Mesenchymal stem cell (in vitro differentiated cells and primary cell): ENCODE results near the gene KCNK18.

ENCODE experiments used
- DNase-seq: peaks from one replicate; pipeline ENCODE4 v3.0.0-alpha.2; 2013
- H2AFZ ChIP-seq: one replicate; pipeline ENCODE4 v1.6.1; 2013; ENCODE audit warnings: low read depth, mild to moderate bottlenecking, control low read depth, inconsistent platforms, low read length, moderate library complexity
- H2AK5ac ChIP-seq: 2 replicates; pipeline ENCODE4 v1.6.1; 2013; ENCODE audit warnings: low read length, moderate library complexity, mild to moderate bottlenecking, inconsistent platforms; ENCODE audit not compliant: severe bottlenecking
- H2BK120ac ChIP-seq: one replicate; pipeline ENCODE4 v1.6.1; 2013; ENCODE audit warnings: low read depth, mild to moderate bottlenecking, inconsistent platforms, low read length, moderate library complexity
- H2BK12ac ChIP-seq, 2 experiments: one replicate each; pipeline ENCODE4 v1.6.1; 2013; ENCODE audit warnings: inconsistent platforms in 2 of 2, low read length in 2 of 2, mild to moderate bottlenecking in 2 of 2, moderate library complexity in 2 of 2, control low read depth in 1 of 2
- H2BK15ac ChIP-seq: one replicate; pipeline ENCODE4 v1.6.1; 2013; ENCODE audit warnings: mild to moderate bottlenecking, low read depth, inconsistent platforms; ENCODE audit not compliant: poor library complexity, severe bottlenecking
- H2BK5ac ChIP-seq: 2 replicates; pipeline ENCODE4 v1.6.1; 2013; ENCODE audit warnings: low read depth, mild to moderate bottlenecking, low read length, control low read depth, inconsistent platforms; ENCODE audit not compliant: poor library complexity, severe bottlenecking
- H3K14ac ChIP-seq, 2 experiments: one replicate each; pipeline ENCODE4 v1.6.1; 2013; ENCODE audit warnings: inconsistent platforms in 2 of 2, low read length in 2 of 2, control low read depth in 1 of 2, mild to moderate bottlenecking in 1 of 2, moderate library complexity in 1 of 2
- H3K18ac ChIP-seq, 2 experiments: one replicate each; pipeline ENCODE4 v1.6.1; 2013; ENCODE audit warnings: inconsistent platforms in 2 of 2, low read length in 2 of 2, control low read depth in 1 of 2, low read depth in 1 of 2, mild to moderate bottlenecking in 1 of 2
- H3K23ac ChIP-seq, 2 experiments: one replicate each; pipeline ENCODE4 v1.6.1; 2013; ENCODE audit warnings: inconsistent platforms in 2 of 2, low read length in 2 of 2, mild to moderate bottlenecking in 2 of 2, moderate library complexity in 2 of 2, control low read depth in 1 of 2
- H3K27ac ChIP-seq: 2 replicates; pipeline ENCODE4 v1.5.1; 2013; ENCODE audit warnings: mild to moderate bottlenecking, moderate library complexity, low read length, control low read depth, inconsistent platforms; ENCODE audit not compliant: poor library complexity, severe bottlenecking
- H3K27me3 ChIP-seq, 2 experiments: 2 replicates each; pipeline versions ENCODE4 v1.6.1 to v1.7.0; 2013; ENCODE audit warnings: low read length in 2 of 2, mild to moderate bottlenecking in 2 of 2, moderate library complexity in 2 of 2, control low read depth in 1 of 2, inconsistent platforms in 1 of 2; ENCODE audit not compliant: control insufficient read depth in 1 of 2, insufficient read depth in 1 of 2
- H3K36me3 ChIP-seq, 2 experiments: 2 replicates each; pipeline versions ENCODE4 v1.6.1 to v1.7.0; 2013; ENCODE audit warnings: low read length in 2 of 2, control low read depth in 1 of 2, inconsistent platforms in 1 of 2, low read depth in 1 of 2, mild to moderate bottlenecking in 1 of 2; ENCODE audit not compliant: insufficient read depth in 2 of 2, control insufficient read depth in 1 of 2
- H3K4ac ChIP-seq, 2 experiments: one replicate each; pipeline ENCODE4 v1.6.1; 2013; ENCODE audit warnings: inconsistent platforms in 2 of 2, low read length in 2 of 2, mild to moderate bottlenecking in 2 of 2, moderate library complexity in 2 of 2, control low read depth in 1 of 2, low read depth in 1 of 2
- H3K4me1 ChIP-seq: 2 replicates; pipeline ENCODE4 v1.6.1; 2013; ENCODE audit warnings: low read depth, low read length, control low read depth; ENCODE audit not compliant: control insufficient read depth, insufficient read depth
- H3K4me2 ChIP-seq: 2 replicates; pipeline ENCODE4 v1.6.1; 2013; ENCODE audit warnings: low read length, mild to moderate bottlenecking, inconsistent platforms; ENCODE audit not compliant: poor library complexity, severe bottlenecking
- H3K4me3 ChIP-seq, 2 experiments: 2 replicates each; pipeline versions ENCODE4 v1.5.1 to v1.7.0; 2013; ENCODE audit warnings: low read length in 2 of 2, mild to moderate bottlenecking in 2 of 2, control low read depth in 1 of 2, low read depth in 1 of 2; ENCODE audit not compliant: insufficient read depth in 1 of 2
- H3K79me1 ChIP-seq: replicated peaks from 2 replicates; pipeline ENCODE4 v1.6.1; 2013; ENCODE audit warnings: mild to moderate bottlenecking, control low read depth, low read length, inconsistent platforms; ENCODE audit not compliant: poor library complexity, severe bottlenecking
- H3K9ac ChIP-seq: 2 replicates; pipeline ENCODE4 v1.7.0; 2013; ENCODE audit warnings: mild to moderate bottlenecking, low read length, moderate library complexity
- H3K9me3 ChIP-seq: 2 replicates; pipeline ENCODE4 v1.7.0; 2013; ENCODE audit warnings: mild to moderate bottlenecking, low read length; ENCODE audit not compliant: control insufficient read depth
- H4K8ac ChIP-seq: one replicate; pipeline ENCODE4 v1.6.1; 2013; ENCODE audit warnings: inconsistent platforms, mild to moderate bottlenecking, low read length, moderate library complexity
- H4K91ac ChIP-seq: one replicate; pipeline ENCODE4 v1.6.1; 2013; ENCODE audit warnings: mild to moderate bottlenecking, low read length, inconsistent platforms
- WGBS: methylation state at CpG from one replicate; pipeline ENCODE4 v1.1.7; 2013; ENCODE audit warnings: mixed read lengths; 5-methylcytosine and 5-hydroxymethylcytosine counted together

Gene KCNK18

GRCh38 chr10:117216028-117216427 is 18.7 kb downstream of the KCNK18 start:
- H2BK5ac ChIP-seq, result no peak overlapping the region
- H4K8ac ChIP-seq, result no peak overlapping the region
- no peak overlapping the region for H2AFZ ChIP-seq
- peak overlapping the region in 1 of 2 experiments; percentile 84 for H3K4me3 ChIP-seq
- no peak overlapping the region for H3K14ac ChIP-seq
- H3K27me3 ChIP-seq, result peaks cover 48 to 76% of the 10 kb centered on the region in 2 experiments
- H4K91ac ChIP-seq, result no peak overlapping the region
- H3K4me2 ChIP-seq, result no peak overlapping the region
- no peak overlapping the region for H3K4ac ChIP-seq
- H3K27ac ChIP-seq, result no peak overlapping the region
- no peak overlapping the region for H2BK15ac ChIP-seq
- peaks cover 22% of the 10 kb centered on the region for H3K9me3 ChIP-seq
- DNase-seq, result no peak
- no peaks in the 10 kb centered on the region for H3K79me1 ChIP-seq
- H2AK5ac ChIP-seq, result no peak overlapping the region
- H2BK120ac ChIP-seq, result no peak overlapping the region
- no peak overlapping the region for H3K18ac ChIP-seq
- peak overlapping the region; percentile 79 for H3K9ac ChIP-seq
- peaks cover 13% of the 10 kb centered on the region for H3K4me1 ChIP-seq
- H3K23ac ChIP-seq, result no peak overlapping the region
- no peaks in the 10 kb centered on the region for H3K36me3 ChIP-seq
- 84% methylated on average over 15 of the region's 15 CpGs for WGBS
- no peak overlapping the region for H2BK12ac ChIP-seq

DNA sequence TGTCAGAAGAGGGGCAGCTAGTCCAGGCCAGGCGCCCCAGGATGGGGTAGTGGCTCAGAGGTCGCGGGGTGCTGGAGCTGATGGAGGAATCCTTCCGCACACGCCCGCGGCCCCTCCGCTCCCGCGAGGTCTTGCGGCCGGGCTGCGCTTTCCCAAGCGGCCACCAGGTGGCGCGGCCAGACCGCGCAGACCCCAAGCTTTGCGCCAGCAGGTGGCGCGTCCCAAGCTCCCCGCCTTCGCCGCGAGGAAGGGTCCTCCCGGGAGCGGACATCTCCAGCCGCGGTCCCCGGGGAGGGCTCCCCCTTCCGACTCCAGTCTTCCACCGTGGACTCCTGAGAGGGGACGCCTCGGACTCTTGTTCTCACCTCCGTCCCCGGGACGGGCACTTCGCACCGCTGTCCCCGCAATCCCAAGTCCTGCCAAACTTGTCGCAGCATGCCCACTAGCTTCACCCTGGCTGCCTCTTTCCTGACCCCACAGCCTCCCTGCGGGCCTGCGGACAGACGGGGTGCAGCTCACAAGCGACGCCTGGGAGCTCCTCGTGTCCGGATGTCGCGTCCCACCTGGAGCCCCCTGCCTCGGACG is 19.4 kb downstream of the KCNK18 start:
- Histone ChIP-seq H3K9ac (peak overlapping the region; percentile 79), H2BK5ac (no peak overlapping the region), H2AFZ (peak overlapping the region; percentile 66), H3K23ac (peak overlapping the region in 1 of 2 experiments; percentile 57), H2BK12ac (peak overlapping the region in 1 of 2 experiments; percentile 45), H2BK120ac (no peak overlapping the region), H3K4ac (no peak overlapping the region), H3K18ac (no peak overlapping the region), H3K27me3 (peaks cover 44 to 78% of the 10 kb centered on the region in 2 experiments), H3K27ac (no peak overlapping the region), H2AK5ac (no peak overlapping the region), H3K79me1 (no peaks in the 10 kb centered on the region), H3K4me2 (peak overlapping the region; percentile 86), H2BK15ac (no peak overlapping the region), H3K14ac (no peak overlapping the region), H4K91ac (no peak overlapping the region), H3K4me3 (peak overlapping the region; percentile 56 to 84), H3K9me3 (peaks cover 15% of the 10 kb centered on the region), H4K8ac (peak overlapping the region; percentile 7), H3K4me1 (peaks cover 17% of the 10 kb centered on the region), H3K36me3 (no peaks in the 10 kb centered on the region)
- 2% methylated on average over 51 of the region's 52 CpGs for WGBS
- peak; percentile 53 for DNase-seq

DNA sequence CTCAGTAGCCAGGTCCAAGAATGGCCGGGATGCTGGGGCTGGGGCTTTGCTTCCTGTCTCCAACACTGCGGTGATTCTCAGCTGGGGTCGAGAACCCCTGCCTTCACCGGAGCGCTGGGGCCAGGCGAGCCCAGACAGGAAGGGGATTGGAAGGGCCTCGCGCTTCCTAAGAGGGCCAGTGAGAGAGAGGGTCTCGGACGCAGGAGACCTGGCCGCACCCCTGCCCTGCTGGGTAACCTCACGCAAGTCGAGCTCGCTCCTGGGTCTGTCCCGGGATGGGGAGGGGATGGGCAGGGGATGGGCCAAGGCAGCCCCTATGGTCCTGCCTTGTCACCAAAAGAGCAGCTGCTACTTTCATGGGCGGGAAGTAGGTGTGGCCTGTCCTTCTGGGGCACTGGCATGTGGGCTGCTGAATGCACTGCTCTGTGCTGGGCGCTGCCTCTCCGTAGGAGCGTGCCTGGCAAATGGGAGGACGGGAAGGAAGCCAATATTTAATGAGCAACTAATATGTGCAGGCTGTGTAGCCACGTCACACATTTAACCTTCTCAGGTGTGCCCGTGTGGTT is 20.0 kb downstream of the KCNK18 start:
- Histone ChIP-seq H3K27ac (no peak overlapping the region), H3K9ac (peak overlapping the region; percentile 79), H3K4me3 (peak overlapping the region; percentile 56 to 84), H3K9me3 (peaks cover 10% of the 10 kb centered on the region), H4K8ac (no peak overlapping the region), H3K4me1 (peaks cover 17% of the 10 kb centered on the region), H3K79me1 (no peaks in the 10 kb centered on the region), H3K23ac (peak overlapping the region in 1 of 2 experiments; percentile 57), H4K91ac (no peak overlapping the region), H3K14ac (no peak overlapping the region), H3K18ac (no peak overlapping the region), H3K36me3 (no peaks in the 10 kb centered on the region), H2BK5ac (no peak overlapping the region), H2BK12ac (no peak overlapping the region), H3K4ac (no peak overlapping the region), H2BK15ac (no peak overlapping the region), H3K4me2 (peak overlapping the region; percentile 86), H3K27me3 (peaks cover 48 to 84% of the 10 kb centered on the region in 2 experiments), H2BK120ac (no peak overlapping the region), H2AK5ac (no peak overlapping the region), H2AFZ (peak overlapping the region; percentile 66)
- WGBS, result 16% methylated on average over 22 of the region's 22 CpGs
- DNase-seq, result no peak

GRCh38 chr10:117218654-117219053 is 21.4 kb downstream of the KCNK18 start:
- H2BK5ac ChIP-seq, result no peak overlapping the region

More at GRCh38 chr10:117218654-117219053, 21.4 kb downstream of the KCNK18 start:
- Histone ChIP-seq H2BK12ac (no peak overlapping the region), H3K23ac (no peak overlapping the region), H2AK5ac (no peak overlapping the region), H3K36me3 (no peaks in the 10 kb centered on the region), H2AFZ (no peak overlapping the region), H4K8ac (no peak overlapping the region), H4K91ac (no peak overlapping the region), H2BK120ac (no peak overlapping the region), H3K4me1 (peaks cover 17% of the 10 kb centered on the region), H3K9ac (no peak overlapping the region), H3K14ac (no peak overlapping the region), H2BK15ac (no peak overlapping the region), H3K4ac (no peak overlapping the region), H3K27ac (no peak overlapping the region), H3K79me1 (no peaks in the 10 kb centered on the region), H3K18ac (no peak overlapping the region), H3K27me3 (peaks cover 54 to 91% of the 10 kb centered on the region in 2 experiments), H3K9me3 (no peaks in the 10 kb centered on the region), H3K4me2 (no peak overlapping the region), H3K4me3 (no peak overlapping the region)
- no peak for DNase-seq
- WGBS, result 75% methylated on average over 8 of the region's 8 CpGs
